HG03280 (cell line): Measurements from ENCODE around the gene TMEM52.
"Not testable (repeated sequence)": the region's sequence is repeated elsewhere in the genome, so short reads cannot be mapped to it uniquely, and the experiment has no call there.

ENCODE experiments used
- ATAC-seq: cut with Tn5 transposase; IDR thresholded peaks from one replicate; pipeline ENCODE4 v1.9.1; 2021; ENCODE audit warnings: mild to moderate bottlenecking, moderate library complexity; ENCODE audit not compliant: unreplicated experiment

Gene TMEM52

DNA sequence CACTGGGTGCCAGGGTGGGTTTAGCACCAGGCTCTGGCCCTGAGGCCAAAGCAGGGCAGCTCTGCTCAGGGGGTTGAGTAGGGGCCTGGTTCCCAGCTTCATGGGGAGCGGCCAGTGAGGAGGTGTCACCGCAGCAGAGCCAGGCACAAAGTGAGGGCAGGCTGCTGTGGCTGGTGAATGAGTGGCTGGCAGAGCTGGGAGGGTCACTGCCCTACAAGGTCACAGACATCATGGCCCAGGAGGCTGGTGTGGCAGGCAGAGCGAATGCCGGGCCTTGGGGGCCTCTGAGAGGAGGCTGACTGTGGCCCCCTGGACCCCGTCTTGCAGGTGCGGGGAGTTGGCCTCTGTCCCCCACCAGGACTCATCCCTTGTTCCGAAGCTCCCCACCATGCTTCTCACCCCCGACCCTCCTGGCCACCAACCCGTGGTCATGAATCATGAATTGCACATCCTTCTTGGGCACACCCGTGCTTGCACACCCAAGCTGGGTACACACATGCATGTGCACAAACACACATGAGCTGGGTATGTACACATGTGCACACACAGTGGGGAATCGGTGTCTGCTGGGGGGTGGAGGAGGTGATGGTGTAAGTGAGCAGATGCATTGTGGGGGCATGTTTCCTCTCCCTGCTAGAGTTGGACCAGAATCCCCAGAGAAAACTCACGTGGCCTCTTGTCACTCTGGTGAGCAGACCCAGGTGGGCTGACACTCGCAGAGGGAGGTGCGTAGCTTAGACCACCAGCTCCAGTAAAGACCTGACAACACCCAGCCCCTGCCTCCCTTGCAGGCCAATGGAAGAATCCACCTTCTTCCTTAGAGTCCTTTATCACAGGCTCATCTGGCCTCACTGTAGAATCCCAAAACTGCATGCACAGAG, 23.4 kb downstream of the TMEM52 start:
- no peak for ATAC-seq

GRCh38 chr1:1895060-1895418, 24.0 kb downstream of the TMEM52 start:
- ATAC-seq: no peak

DNA sequence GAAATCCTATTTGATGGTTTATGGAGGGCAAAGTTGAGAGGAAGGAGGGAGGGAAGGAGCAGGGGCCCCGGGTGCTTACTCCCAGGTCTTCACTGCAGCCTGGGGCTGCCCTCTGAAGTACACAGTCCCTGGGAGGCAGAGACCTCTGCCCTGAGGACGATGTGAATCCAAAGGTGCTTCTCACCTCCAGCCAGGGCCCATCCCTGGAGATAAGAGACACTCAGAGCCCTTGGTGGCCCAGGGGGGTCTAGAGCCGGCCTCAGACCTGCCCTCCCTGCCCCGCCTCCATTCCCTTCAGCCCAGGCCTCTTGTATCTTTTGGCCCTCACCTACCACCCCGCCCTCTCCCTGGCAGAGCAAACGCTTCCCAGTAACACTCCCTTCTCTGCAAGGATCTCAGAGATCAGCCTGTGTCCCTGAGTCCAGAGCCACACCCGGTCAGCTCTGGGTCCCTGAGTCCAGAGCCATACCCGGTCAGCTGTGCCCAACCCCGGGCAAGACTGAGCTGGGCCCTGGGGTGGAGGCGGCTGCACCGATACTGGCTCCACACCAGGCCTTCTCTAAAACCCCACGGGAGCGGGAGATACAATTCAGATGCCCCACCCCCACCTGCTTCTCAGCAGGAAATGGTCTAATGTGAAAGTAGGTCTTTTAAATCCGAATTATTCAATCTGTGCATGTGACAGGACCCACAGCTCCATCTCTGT, 24.6 kb downstream of the TMEM52 start:
- ATAC-seq: no peak

- ATAC-seq: no peak
Measured at GRCh38 chr1:1893997-1894353, 25.1 kb downstream of the TMEM52 start.

GRCh38 chr1:1893291-1893985, 25.6 kb downstream of the TMEM52 start:
- ATAC-seq: no peak

DNA sequence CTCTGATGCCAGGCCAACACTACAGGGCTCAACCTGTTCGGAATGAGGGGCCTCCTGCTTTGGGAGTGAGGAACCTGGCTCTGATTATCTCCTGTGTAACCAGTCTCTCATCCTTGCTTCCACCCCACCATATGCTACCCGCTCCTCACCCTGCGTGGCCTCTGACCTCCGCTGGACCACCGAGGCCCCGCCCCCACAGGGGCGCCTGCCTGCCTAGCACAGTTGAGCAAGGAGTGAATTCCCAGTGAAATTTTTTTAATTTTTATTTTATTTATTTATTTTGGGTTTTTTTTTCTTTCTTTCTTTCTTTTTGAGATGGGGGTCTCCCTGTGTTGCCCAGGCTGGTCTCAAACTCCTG, 26.3 kb downstream of the TMEM52 start:
- no peak for ATAC-seq

DNA sequence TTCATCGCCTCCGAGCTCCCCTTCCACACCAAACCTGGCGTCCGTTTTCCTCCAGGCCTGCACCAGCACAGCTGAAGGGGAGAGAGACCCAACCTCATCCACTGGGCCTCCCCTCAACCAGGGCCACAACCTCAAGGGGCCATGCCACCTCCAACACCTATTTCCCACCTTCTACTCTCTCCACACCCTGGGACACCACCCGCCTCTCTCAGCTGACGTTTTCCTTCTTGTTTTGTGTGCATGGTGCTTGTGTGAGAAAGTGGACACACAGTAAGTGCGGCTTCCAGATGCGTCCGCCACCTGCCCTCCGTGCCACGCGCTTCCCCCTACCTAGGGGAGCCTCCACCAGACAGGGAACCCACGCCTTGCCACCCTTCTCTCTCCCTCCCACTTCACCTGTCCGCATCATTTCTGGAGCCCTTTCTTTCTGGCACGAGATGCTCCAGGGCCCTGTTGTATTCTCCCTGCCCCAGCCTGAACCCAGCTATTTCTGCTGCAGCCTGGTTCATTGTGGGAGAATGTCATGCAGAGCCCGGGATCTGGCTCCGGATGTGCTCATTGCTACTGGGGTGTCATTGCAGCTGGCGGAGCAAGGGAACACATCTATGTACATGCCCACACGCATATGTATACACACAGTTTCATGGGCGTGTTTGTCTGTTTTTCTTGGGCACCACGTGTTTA, 26.9 kb downstream of the TMEM52 start:
- no peak for ATAC-seq

DNA sequence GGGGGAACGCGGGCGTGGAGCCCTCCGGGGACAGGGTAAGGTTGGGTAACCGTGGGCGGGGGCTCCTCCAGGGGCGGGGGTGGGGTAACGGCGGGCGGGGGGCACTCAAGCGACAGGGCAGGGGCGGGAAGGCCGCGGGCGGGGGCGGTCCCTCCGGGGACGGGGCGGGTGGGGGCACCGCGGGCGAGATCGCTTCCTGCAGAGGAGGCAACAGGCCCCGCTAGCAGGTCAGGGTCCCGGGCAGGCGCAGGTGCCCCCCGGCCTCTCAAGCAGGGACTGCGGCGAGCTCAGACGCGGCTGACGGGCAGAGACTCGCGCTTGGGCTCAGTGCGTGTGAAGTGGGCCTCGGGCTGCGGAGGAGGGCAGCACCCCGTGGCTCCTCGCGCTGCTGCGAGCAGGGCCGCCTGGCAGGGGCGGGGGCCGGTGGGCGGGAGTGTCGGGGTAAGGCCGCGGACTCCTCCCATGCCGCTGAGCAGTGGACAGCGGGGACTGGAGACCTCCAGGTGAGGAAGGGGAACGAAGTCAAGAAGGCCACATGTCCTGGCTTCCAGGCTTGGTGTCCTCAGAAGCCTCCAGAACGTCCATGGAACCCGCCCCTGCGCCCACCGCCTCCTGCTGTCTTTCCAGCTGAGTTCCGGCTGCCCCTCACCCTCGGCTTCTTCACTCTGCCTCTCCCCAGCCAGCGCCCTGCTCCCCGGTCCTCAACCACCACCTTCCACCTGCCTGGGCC, 27.6 kb downstream of the TMEM52 start:
- peak; percentile 8 for ATAC-seq

GRCh38 chr1:1890506-1891348, 28.4 kb downstream of the TMEM52 start, which contains the start of gene GNB1:
TSS of gene GNB1 (minus strand) at chr1:1891087. CDS start at chr1:1825453, 65,634 bp downstream.
- ATAC-seq: peak; percentile 74

GRCh38 chr1:1889847-1890505, 29.1 kb downstream of the TMEM52 start:
- peak; percentile 34 for ATAC-seq

GRCh38 chr1:1889090-1889750, 29.9 kb downstream of the TMEM52 start:
- ATAC-seq: no peak

DNA sequence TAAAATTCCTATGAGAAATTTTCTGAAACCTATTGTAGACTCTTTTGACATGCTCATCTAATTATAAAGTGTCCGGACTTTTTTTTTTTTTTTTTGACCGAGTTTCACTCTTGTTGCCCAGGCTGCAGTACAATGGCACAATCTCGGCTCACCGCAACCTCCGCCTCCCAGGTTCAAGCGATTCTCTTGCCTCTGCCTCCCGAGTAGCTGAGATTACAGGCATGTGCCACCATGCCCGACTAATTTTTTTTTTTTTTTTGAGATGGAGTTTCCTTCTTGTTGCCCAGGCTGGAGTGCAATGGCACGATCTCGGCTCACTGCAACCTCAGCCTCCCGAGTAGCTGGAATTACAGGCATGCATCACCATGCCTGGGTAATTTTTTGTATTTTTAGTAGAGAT, 35.2 kb downstream of the TMEM52 start:
- ATAC-seq: not testable (repeated sequence)

DNA sequence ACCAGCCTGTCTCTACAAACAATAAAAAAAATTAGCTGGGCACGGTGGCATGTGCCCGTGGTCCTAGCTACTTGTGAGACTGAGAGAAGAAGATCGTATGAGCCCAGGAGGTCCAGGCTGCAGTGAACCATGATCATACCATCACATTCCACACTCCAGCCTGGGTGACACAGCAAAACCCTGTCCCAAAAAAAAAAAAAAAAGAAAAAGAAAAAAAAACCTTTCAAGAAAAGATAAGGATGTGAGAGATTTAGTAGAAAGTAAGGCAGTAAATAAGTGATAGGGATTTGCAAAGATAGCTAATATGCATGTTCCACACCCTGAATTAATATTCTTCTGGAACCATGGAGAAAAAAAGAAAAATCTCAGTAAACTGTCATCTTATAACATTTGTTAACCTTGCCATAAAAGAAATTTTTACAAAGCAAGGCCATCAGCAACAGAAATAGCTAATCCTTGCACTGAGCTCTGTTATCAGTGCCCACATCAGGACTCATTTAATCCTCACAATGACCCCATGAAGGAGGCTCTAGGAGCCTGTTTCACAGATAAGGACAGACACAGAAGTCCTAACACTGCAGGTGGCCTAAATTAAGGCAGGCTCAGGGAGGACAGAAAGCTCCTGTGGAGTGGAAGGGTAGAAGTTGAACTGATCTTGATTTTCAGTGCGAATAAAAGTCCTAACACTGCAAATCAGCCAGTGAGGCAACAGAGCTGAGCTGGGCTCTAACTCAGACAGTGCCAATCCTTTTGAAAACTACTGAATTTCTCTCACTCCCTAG, 35.8 kb downstream of the TMEM52 start:
- ATAC-seq: no peak

DNA sequence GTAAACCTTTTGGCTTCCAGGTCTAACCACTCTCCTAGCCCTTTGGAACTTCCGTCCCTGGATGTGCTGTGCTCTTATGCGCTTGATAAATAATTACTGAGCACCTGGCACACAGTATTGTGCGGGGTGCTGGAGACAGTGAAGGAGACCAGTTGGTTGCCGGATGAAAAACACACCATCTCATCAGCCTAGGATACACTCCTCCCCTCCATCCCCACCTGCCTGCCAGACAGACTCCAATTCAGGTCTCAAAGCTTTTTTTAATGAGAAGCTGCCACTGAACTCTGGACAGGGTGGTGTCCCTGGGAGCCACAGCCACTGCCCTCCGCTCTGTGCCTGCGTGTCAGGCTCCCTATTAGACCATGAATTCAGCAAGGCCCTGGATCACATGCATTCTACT, 37.4 kb downstream of the TMEM52 start:
- no peak for ATAC-seq

- ATAC-seq: no peak
Measured at GRCh38 chr1:1880617-1881312, 38.3 kb downstream of the TMEM52 start.

DNA sequence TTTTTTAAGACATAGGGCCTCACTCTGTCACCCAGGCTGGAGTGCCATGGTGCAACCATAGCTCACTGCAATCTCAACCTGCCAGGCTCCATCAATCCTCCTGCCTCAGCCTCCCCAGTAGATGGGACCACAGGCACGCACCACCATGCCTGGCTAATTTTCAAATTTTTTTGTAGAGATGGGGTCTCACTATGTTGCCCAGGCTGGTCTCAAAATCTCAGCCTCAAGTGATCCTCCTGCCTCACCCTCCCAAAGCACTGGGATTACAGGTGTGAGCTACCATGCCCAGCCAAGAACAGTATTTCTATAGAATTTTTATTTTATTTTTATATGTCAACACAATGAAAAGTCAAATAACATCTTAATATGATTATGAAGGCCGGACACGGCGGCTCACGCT, 39.1 kb downstream of the TMEM52 start:
- no peak for ATAC-seq

DNA sequence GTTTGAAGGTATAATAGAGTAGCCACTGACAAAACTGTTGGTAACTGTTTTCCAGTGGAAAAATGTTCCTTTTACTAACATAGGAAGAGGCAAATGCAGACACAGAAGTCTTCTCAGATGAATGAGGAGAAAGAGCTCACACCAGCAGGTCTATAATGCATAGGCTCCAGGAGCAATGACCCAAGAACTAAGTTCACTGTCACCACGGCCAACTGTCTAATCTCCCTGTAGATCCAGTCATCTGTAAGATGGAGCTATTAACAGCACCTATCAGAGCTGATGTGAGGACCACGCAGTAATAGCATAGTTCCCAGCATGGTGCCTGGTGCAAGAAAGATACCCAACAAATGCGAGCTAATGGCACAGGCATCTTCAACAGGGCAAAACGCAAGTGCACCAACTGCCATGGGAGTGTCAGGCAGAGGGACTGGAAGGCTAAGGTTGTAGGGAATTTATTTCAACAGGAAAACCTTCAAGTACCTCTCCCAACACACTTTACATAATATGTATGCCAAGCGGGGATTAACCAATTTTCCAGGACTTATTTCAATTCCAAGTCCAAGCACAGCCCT, 41.1 kb downstream of the TMEM52 start:
- no peak for ATAC-seq
